T-helper 2 cell (primary cell): ENCODE measurements around the gene TRPM4.

ENCODE experiments used
- DNase-seq, 5 experiments: peaks; one replicate each; pipeline versions ENCODE4 v3.0.0 to v3.0.0-alpha.2; 2012 to 2022

The TRPM4 gene

GRCh38 chr19:49233163-49233562 lies 75.6 kb downstream of the TRPM4 start:
- no peak for DNase-seq

GRCh38 chr19:49241769-49242168 lies 84.2 kb downstream of the TRPM4 start:
- no peak for DNase-seq

GRCh38 chr19:49243129-49243528 lies 85.5 kb downstream of the TRPM4 start:
- no peak for DNase-seq

GRCh38 chr19:49243726-49244125 lies 86.1 kb downstream of the TRPM4 start:
- DNase-seq: no peak

- DNase-seq: no peak
These were observed 86.7 kb downstream of the TRPM4 start for GRCh38 chr19:49244256-49244655.

- no peak for DNase-seq
These were observed 90.1 kb downstream of the TRPM4 start for GRCh38 chr19:49247676-49248075.

GRCh38 chr19:49249933-49250332 lies 92.3 kb downstream of the TRPM4 start:
- no peak for DNase-seq

GRCh38 chr19:49255674-49256073 lies 98.1 kb downstream of the TRPM4 start:
- no peak for DNase-seq

- DNase-seq: no peak
These were observed 99.1 kb downstream of the TRPM4 start for GRCh38 chr19:49256691-49257090.
